ENCODE measurements around the gene XBP1.
"Not testable (repeated sequence)": the region's sequence is repeated elsewhere in the genome, so short reads cannot be mapped to it uniquely, and the experiment has no call there.

The XBP1 gene

GRCh38 chr22:28810821-28811491 is 10.6 kb upstream of the XBP1 start:
- no peak for TF ChIP-seq POLR2A (IDR thresholded peaks at IDR 0.05; ENCODE audit: low read length)
- no peak for TF ChIP-seq GATA1 (IDR thresholded peaks at IDR 0.05; ENCODE audit: low read depth, low read length)
- DNase-seq = no peak

DNA sequence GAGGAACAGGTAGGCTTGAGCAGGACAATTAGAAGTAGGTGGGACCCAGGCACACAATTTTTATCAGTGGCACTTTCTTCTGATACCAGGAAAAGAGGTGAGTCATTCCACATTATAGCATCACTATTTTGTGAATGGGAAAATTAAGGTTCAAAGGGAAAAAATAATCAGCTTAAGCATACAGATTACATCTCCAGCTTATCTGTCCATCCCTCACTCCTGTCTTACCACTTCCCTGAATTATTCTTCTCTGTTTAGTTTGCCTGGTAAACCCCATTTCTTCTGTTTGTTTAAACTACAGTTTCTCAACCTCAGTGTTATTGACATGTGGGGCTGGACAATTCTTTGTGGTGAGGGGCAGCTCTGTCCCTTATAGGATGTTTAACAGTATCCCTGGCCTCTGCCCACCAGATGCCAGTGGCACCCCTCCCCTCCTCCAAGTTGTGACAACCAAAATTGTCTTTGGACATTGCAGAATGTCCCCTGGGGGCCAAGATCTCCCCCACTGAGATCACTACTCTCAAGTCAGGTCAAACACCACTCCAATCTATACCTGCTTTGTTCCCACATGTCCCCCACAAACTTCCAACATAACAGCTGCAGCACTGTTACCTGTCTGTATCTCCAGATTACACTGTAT is 8.5 kb upstream of the XBP1 start:
- TF ChIP-seq GATA1 (IDR thresholded peaks at IDR 0.05; ENCODE audit: low read depth, low read length) (no peak), POLR2A (IDR thresholded peaks at IDR 0.05; ENCODE audit: low read length) (no peak)
- DNase-seq = no peak

DNA sequence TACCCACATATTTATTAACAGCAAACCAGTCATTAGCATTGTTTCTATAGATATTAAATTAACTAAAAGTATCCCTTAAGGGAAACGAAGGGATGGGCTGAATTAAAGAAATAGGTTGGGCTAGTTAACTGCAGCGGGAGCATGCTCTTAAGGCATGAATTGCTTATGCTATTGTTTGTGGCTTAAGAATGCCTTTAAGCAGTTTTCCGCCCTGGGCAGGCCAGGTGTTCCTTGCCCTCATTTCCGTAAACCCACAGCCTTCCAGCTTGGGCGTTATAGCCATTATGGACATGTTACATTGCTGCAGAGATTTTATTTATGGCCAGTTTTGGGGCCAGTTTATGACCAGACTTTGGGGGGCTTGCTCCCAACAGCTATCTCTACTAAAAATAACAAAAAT is 5.1 kb upstream of the XBP1 start:
- DNase-seq = not testable (repeated sequence)

- DNase-seq = peak; percentile 46 to 53
- TF ChIP-seq POLR2A (IDR thresholded peaks at IDR 0.05; ENCODE audit: low read length) (no peak), GATA1 (IDR thresholded peaks at IDR 0.05; ENCODE audit: low read depth, low read length) (no peak)
Observed at GRCh38 chr22:28802595-28803123, 2.3 kb upstream of the XBP1 start.

DNA sequence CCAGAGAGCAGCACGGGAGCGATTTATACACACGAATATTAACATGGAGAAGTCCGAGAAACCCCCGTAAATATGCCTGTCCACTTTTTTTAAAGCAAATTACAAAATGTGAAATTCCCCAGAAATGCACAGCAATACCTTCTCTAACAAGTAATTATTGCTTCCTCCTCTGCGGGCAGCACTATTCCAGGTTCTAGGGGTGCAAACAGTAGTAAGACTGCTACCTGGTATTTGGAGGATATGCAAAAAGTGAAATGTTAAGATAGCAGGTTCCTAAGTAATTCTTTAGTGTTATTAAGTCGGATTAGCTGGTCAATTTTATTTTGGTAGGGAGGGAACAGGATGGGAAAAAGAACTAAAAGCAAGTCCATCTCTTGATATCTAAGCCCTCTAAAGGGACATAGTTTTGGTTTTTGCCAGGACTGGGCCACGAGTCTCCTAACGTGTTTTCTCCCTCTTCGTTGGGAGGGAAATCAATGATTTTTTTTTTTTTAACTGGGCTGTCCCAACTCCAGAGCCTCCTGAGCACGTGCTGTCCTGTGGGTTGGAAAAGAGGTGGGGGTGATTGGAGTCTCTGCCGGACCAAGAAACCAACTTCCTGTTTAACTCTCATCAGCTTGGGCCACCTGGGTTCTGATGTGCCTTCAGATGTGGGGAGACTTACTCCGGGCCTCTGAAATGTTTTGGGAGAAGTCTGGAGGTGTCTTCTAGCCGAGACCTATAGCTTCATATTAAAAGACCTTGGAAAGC is 1.7 kb upstream of the XBP1 start:
- DNase-seq = peak; percentile 55 to 61
- TF ChIP-seq POLR2A (IDR thresholded peaks at IDR 0.05; ENCODE audit: low read length) = no peak
- TF ChIP-seq GATA1 (IDR thresholded peaks at IDR 0.05; ENCODE audit: low read depth, low read length) = no peak

DNA sequence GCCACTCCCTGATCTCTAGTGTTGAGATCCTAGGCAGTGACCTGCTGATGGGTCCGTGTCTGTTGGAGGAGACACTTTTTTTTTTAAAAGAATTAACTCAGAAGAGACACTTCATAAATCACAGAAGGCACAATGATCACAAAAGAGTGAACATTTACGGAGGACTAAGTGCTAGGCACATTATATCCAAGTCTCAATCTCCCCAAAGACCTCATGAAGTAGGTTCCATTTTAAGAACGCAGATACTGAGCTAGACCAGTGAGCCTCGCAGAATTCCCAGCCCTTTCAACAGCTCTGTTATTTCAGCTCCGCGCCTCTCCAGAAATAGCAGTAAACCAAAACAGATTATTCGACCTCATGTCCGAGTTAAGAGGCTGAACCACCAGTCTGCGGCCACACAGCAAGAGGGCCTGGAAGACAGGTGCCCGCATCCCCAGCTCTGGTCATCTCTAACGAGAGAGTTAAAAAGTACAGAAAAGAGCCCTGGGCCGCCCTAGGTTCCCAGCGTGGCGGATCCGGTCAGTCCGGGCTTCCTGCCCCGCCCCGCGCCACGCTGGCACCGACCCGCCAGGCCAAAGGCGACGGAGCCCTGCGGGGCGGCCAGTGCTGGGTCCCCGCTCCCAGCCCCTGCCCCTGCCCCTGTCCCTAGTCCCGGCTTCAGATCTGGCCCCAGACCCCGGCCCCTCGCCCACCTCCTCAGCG is 612 bp downstream of the XBP1 start:
- TF ChIP-seq GATA1 (IDR thresholded peaks at IDR 0.05; ENCODE audit: low read depth, low read length) (no peak), POLR2A (IDR thresholded peaks at IDR 0.05; ENCODE audit: low read length) (no peak)
- peak; percentile 67 to 81 for DNase-seq

DNA sequence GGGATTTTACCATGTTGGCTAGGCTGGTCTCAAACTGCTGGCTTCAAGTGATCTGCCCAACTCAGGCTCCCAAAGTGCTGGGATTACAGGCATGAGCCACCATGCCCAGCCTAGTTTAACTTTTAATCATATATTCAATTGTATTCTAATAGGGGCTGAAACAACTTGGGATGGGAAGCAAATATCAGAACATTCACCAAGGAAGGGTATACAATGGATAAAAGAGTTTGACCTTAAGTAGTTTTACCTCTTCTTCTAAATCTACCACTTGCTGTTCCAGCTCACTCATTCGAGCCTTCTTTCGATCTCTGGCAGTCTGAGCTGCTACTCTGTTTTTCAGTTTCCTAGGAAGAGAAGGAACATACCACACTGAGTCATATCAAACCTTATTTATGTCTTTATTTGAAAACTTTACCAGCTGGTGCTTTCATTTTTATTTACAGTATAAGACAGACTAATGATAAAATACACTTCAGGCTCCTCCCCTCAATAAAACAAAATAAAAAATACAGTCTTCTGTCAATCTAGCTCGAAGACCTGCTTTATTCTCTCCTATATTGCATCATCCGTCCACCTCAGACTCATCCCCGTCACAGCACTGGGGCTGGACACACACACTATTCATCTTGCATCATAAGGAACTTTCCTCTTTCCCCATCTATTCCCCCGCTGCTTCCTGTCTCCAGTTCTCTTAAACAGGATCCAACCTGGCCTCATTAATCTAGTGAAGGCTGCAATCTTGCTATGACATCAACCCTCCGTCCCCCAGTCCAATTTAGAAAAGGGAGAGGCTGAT is 1.4 kb downstream of the XBP1 start:
- TF ChIP-seq POLR2A (IDR thresholded peaks at IDR 0.05; ENCODE audit: low read length) (peak; percentile 68), GATA1 (IDR thresholded peaks at IDR 0.05; ENCODE audit: low read depth, low read length) (no peak)
- DNase-seq = peak; percentile 74 to 87

DNA sequence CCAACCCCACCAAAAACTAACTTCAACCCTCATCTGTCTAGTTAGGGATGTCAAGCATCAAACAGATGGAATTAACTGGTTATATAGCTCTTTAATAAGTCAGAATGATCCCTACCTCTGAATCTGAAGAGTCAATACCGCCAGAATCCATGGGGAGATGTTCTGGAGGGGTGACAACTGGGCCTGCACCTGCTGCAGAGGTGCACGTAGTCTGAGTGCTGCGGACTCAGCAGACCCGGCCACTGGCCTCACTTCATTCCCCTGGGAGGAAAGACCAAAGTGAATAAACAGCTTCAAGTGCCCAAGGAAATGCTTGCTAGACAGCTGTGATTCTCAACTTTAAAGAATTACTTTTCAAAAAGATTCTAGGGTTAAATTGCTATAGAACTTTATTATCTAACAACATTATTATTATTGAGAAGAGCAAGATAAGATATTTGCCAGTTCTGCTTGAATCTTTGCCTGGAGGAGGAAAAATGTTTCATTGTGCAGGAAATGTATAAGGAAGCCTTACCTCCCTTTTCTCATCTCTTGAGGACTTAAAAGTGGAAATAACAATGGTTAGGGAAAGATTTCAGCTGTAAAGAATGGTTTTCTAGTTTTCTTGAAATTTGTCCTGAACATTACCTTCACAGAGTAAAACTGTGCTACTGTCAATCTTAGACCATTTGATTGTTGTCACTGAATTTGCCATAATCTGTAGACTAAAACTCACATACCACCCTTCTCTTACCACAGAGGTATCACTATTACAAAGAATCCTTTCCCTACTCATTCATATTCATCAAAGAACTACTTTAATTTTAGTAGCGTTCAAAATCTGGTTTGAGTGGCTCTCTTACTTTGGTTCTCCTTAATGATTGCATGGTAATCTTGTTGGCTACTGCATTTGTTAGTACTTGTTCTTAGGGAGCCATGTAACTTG is 4.2 kb downstream of the XBP1 start:
- no peak for DNase-seq
- peak; percentile 20 for TF ChIP-seq POLR2A (IDR thresholded peaks at IDR 0.05; ENCODE audit: low read length)
- no peak for TF ChIP-seq GATA1 (IDR thresholded peaks at IDR 0.05; ENCODE audit: low read depth, low read length)

DNA sequence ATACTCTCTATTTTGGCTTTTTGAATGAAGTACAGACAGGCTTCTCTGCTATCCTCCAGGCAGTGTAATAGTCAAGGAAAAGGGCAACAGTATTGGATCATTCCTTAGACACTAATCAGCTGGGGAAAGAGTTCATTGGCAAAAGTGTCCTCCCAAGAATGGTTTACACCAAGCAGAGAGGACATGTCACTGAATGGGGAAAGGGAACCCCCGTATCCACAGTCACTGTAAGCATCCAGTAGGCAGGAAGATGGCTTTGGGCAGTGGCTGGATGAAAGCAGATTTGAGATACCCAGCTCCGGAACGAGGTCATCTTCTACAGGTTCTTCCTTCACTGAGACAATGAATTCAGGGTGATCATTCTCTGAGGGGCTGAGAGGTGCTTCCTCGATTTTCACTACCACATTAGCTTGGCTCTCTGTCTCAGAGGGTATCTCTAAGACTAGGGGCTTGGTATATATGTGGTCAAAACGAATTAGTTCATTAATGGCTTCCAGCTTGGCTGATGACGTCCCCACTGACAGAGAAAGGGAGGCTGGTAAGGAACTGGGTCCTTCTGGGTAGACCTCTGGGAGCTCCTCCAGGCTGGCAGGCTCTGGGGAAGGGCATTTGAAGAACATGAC is 5.2 kb downstream of the XBP1 start:
- DNase-seq = no peak
- TF ChIP-seq GATA1 (IDR thresholded peaks at IDR 0.05; ENCODE audit: low read depth, low read length) (no peak), POLR2A (IDR thresholded peaks at IDR 0.05; ENCODE audit: low read length) (no peak)

- TF ChIP-seq GATA1 (IDR thresholded peaks at IDR 0.05; ENCODE audit: low read depth, low read length) (no peak), POLR2A (IDR thresholded peaks at IDR 0.05; ENCODE audit: low read length) (peak; percentile 13)
Observed at GRCh38 chr22:28793976-28794584, 6.3 kb downstream of the XBP1 start.

More at GRCh38 chr22:28793976-28794584, 6.3 kb downstream of the XBP1 start:
- no peak for DNase-seq

Measured in erythroblast (primary cell).